Panc1 (cell line): ENCODE results near the gene SEC61G.

Source experiments
- CTCF ChIP-seq: fragments of 450-650 bp; IDR thresholded peaks from 2 replicates; pipeline ENCODE4 v1.5.1; 2017; ENCODE audit warnings: mild to moderate bottlenecking
- REST ChIP-seq, 2 experiments: IDR thresholded peaks; 2 replicates each; pipeline ENCODE4 v1.6.1; 2011 to 2012; ENCODE audit warnings: low read depth in 2 of 2, control low read depth in 1 of 2, low read length in 1 of 2, mild to moderate bottlenecking in 1 of 2, moderate library complexity in 1 of 2; ENCODE audit not compliant: insufficient read depth in 1 of 2
- SIN3A ChIP-seq: IDR thresholded peaks from 2 replicates; pipeline ENCODE4 v1.6.1; 2012; ENCODE audit warnings: low read depth, mild to moderate bottlenecking, low read length, moderate library complexity, borderline replicate concordance; ENCODE audit not compliant: insufficient read depth

GRCh38 chr7:54782314-54782713 lies 23.3 kb upstream of the SEC61G start:
- TF ChIP-seq CTCF (no peak), SIN3A (no peak), REST (IDR thresholded peaks at IDR 0.05; ENCODE audit: insufficient read depth in 1 of 2, low read depth in 2 of 2, low read length in 1 of 2) (no peak)
